ENCODE data around the gene SLC39A6. TPM values are rescaled to one million over a fixed set of nuclear protein-coding genes. Genes with fewer than 3 reads are reported as not detected.

SLC39A6 gene
- total RNA-seq, 1 donor from 2014 or later = 81.3 TPM

DNA sequence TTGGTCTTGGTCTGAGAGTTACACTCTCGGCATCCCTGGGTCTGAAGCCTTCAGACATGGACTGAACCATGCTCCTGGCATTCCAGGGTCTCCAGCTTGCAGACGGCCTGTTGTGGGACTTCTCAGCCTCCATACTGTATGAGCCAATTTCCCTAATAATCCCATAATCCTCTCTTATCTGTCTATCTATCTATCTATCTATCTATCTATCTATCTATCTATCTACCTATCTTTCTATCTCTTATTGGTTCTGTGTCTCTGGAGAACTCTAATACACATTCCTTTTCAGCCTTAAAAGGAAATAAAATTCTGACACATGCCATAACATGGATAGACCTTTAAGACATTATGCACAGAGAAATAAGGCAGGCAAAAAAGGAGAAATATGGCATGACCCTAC, 24.4 kb downstream of the SLC39A6 start:
- H3K27me3 Mint-ChIP-seq (ENCODE audit: low read depth, unreplicated experiment) = no peaks in the 10 kb centered on the region
- peaks cover 3% of the 10 kb centered on the region for H3K36me3 Mint-ChIP-seq (ENCODE audit: low read depth, unreplicated experiment)
- H4K20me1 ChIP-seq (ENCODE audit: insufficient read depth, low read length) = no peaks in the 10 kb centered on the region
- no peaks in the 10 kb centered on the region for H3K36me3 ChIP-seq (ENCODE audit: insufficient read depth, low read length)
- H3K27me3 ChIP-seq (ENCODE audit: insufficient read depth, low read length) = no peaks in the 10 kb centered on the region
- no peaks in the 10 kb centered on the region for H3K4me1 Mint-ChIP-seq (ENCODE audit: low read depth, unreplicated experiment)
- peaks cover 12% of the 10 kb centered on the region for H3K9me3 Mint-ChIP-seq (ENCODE audit: unreplicated experiment)
- H2AFZ ChIP-seq (ENCODE audit: low read depth, low read length) = no peak overlapping the region
- no peak overlapping the region for H3K9ac ChIP-seq (ENCODE audit: low read length)
- TF ChIP-seq EZH2 (IDR thresholded peaks at IDR 0.05; ENCODE audit: insufficient read depth, low read length) (no peak), CTCF (IDR thresholded peaks at IDR 0.05; ENCODE audit: insufficient read depth, low read depth, low read length) (no peak)
- H3K79me2 ChIP-seq (ENCODE audit: insufficient read depth, low read length) = no peaks in the 10 kb centered on the region
- FAIRE-seq = no peak
- no peak overlapping the region for H3K27ac Mint-ChIP-seq (ENCODE audit: unreplicated experiment)
- H3K4me3 Mint-ChIP-seq (ENCODE audit: unreplicated experiment) = no peak overlapping the region
- H3K4me2 ChIP-seq (ENCODE audit: low read length) = no peak overlapping the region
- no peak overlapping the region for H3K4me3 ChIP-seq (ENCODE audit: insufficient read depth, low read depth, low read length)
- H3K27ac ChIP-seq (ENCODE audit: low read depth, low read length) = no peak overlapping the region
- no peaks in the 10 kb centered on the region for H3K4me1 ChIP-seq (ENCODE audit: insufficient read depth, low read length)
- no peak for DNase-seq (ENCODE audit: low read depth)
- H3K9me3 ChIP-seq (ENCODE audit: insufficient read depth, low read depth, low read length) = peaks cover 5% of the 10 kb centered on the region

DNA sequence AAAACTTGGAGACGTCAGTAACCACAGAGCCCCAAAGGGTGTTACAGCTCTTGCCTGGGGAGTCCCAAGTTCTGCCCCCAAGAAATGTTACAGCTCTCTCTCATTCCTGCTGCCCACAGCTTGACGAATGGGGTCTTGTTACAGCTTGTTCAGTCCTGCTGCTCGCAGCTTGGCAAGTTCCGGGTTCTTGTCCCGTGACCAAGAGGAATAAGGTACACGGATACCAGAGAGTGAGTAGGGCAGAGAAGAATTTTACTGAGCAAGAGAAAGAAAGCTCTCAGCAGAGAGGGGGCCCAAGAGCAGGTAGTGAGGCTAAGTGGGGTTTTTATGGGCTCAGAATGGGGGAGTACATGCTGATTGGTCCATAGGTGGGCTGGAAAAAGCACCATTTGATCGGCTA, 27.2 kb downstream of the SLC39A6 start:
- H3K4me3 ChIP-seq (ENCODE audit: insufficient read depth, low read depth, low read length) = no peak overlapping the region
- no peaks in the 10 kb centered on the region for H3K36me3 ChIP-seq (ENCODE audit: insufficient read depth, low read length)
- no peak for DNase-seq (ENCODE audit: low read depth)
- H3K4me1 ChIP-seq (ENCODE audit: insufficient read depth, low read length) = no peaks in the 10 kb centered on the region
- Mint-ChIP-seq H3K27me3 (ENCODE audit: low read depth, unreplicated experiment) (peaks cover 2% of the 10 kb centered on the region), H3K4me1 (ENCODE audit: low read depth, unreplicated experiment) (no peaks in the 10 kb centered on the region), H3K9me3 (ENCODE audit: unreplicated experiment) (peaks cover 12% of the 10 kb centered on the region), H3K4me3 (ENCODE audit: unreplicated experiment) (no peak overlapping the region), H3K27ac (ENCODE audit: unreplicated experiment) (no peak overlapping the region), H3K36me3 (ENCODE audit: low read depth, unreplicated experiment) (peaks cover 3% of the 10 kb centered on the region)
- FAIRE-seq = no peak
- TF ChIP-seq EZH2 (IDR thresholded peaks at IDR 0.05; ENCODE audit: insufficient read depth, low read length) = no peak
- no peak for TF ChIP-seq CTCF (IDR thresholded peaks at IDR 0.05; ENCODE audit: insufficient read depth, low read depth, low read length)
- no peak overlapping the region for H3K27ac ChIP-seq (ENCODE audit: low read depth, low read length)
- no peaks in the 10 kb centered on the region for H4K20me1 ChIP-seq (ENCODE audit: insufficient read depth, low read length)
- no peak overlapping the region for H3K9ac ChIP-seq (ENCODE audit: low read length)
- peaks cover 5% of the 10 kb centered on the region for H3K9me3 ChIP-seq (ENCODE audit: insufficient read depth, low read depth, low read length)
- no peak overlapping the region for H2AFZ ChIP-seq (ENCODE audit: low read depth, low read length)
- H3K4me2 ChIP-seq (ENCODE audit: low read length) = no peak overlapping the region
- no peaks in the 10 kb centered on the region for H3K27me3 ChIP-seq (ENCODE audit: insufficient read depth, low read length)
- H3K79me2 ChIP-seq (ENCODE audit: insufficient read depth, low read length) = no peaks in the 10 kb centered on the region

- no peak overlapping the region for H2AFZ ChIP-seq (ENCODE audit: low read depth, low read length)
- no peak overlapping the region for H3K27ac ChIP-seq (ENCODE audit: low read depth, low read length)
- H3K36me3 Mint-ChIP-seq (ENCODE audit: low read depth, unreplicated experiment) = peaks cover 3% of the 10 kb centered on the region
- H3K4me3 ChIP-seq (ENCODE audit: insufficient read depth, low read depth, low read length) = no peak overlapping the region
- H3K27ac Mint-ChIP-seq (ENCODE audit: unreplicated experiment) = no peak overlapping the region
- H3K9me3 ChIP-seq (ENCODE audit: insufficient read depth, low read depth, low read length) = peaks cover 5% of the 10 kb centered on the region
- no peaks in the 10 kb centered on the region for H4K20me1 ChIP-seq (ENCODE audit: insufficient read depth, low read length)
- no peaks in the 10 kb centered on the region for H3K4me1 ChIP-seq (ENCODE audit: insufficient read depth, low read length)
- H3K4me3 Mint-ChIP-seq (ENCODE audit: unreplicated experiment) = no peak overlapping the region
- DNase-seq (ENCODE audit: low read depth) = no peak
- no peak for TF ChIP-seq EZH2 (IDR thresholded peaks at IDR 0.05; ENCODE audit: insufficient read depth, low read length)
- no peak for TF ChIP-seq CTCF (IDR thresholded peaks at IDR 0.05; ENCODE audit: insufficient read depth, low read depth, low read length)
- H3K27me3 ChIP-seq (ENCODE audit: insufficient read depth, low read length) = peaks cover 2% of the 10 kb centered on the region
- H3K4me2 ChIP-seq (ENCODE audit: low read length) = no peak overlapping the region
- peaks cover 2% of the 10 kb centered on the region for H3K27me3 Mint-ChIP-seq (ENCODE audit: low read depth, unreplicated experiment)
- no peaks in the 10 kb centered on the region for H3K79me2 ChIP-seq (ENCODE audit: insufficient read depth, low read length)
- peaks cover 12% of the 10 kb centered on the region for H3K9me3 Mint-ChIP-seq (ENCODE audit: unreplicated experiment)
- no peaks in the 10 kb centered on the region for H3K36me3 ChIP-seq (ENCODE audit: insufficient read depth, low read length)
- no peaks in the 10 kb centered on the region for H3K4me1 Mint-ChIP-seq (ENCODE audit: low read depth, unreplicated experiment)
- no peak overlapping the region for H3K9ac ChIP-seq (ENCODE audit: low read length)
- FAIRE-seq = no peak
Observed at GRCh38 chr18:36099311-36099710, 29.8 kb downstream of the SLC39A6 start.

All from astrocyte (in vitro differentiated cells and primary cell).